ENCODE results near the gene GALE.
A peak's percentile ranks its signal among the peaks of the same experiment; 100 is the strongest.
"Not testable (repeated sequence)": the region's sequence is repeated elsewhere in the genome, so short reads cannot be mapped to it uniquely, and the experiment has no call there.

GALE gene

GRCh38 chr1:23791516-23792047 is 9.0 kb downstream of the GALE start:
- no peak for FAIRE-seq

DNA sequence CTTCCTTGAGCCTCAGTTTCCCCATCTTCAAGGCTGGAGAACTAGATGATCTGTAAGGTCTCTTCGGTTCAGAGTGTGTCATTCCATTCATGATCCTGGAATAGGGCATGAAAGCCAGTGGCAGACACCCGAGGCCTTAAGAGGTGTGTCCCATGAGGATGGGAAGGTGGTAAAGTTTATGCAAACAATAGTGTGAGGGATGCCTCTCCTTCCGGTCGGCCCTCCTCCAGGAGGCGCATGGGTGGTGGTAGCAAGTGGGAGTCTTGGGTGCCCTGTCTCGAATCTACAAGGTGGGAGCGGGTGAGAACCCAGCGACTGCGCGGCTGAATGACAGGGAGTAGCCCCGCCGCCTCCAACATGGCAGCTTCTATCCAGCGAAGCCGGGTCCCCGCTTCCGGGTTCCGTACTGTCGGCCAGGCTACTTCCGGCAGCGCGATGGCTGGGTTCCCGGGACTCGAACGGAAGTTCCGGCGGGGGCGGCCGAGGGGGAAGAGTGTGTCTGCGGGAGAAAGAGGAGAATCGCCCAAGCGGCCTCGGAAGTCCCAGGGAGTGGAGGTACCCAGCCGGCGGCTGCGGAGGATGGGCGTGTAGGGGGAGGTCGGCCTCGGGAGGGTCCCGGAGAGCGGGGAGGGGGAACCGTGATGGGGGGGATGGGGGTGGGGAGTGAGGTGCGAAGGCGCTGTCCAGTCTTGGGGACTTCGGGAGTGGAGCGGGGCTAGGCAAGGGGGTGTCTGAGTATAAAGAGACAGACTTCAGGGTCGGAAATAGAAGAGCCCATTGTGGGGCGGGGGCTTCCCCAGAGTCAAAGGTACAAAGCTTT is 9.6 kb downstream of the GALE start, which contains the start of gene LYPLA2:
Gene LYPLA2, plus strand, starts transcription at position 450 of the 820 bp plus-strand sequence. CDS start 1,538 bp downstream, outside the sequence.
- FAIRE-seq = no peak

DNA sequence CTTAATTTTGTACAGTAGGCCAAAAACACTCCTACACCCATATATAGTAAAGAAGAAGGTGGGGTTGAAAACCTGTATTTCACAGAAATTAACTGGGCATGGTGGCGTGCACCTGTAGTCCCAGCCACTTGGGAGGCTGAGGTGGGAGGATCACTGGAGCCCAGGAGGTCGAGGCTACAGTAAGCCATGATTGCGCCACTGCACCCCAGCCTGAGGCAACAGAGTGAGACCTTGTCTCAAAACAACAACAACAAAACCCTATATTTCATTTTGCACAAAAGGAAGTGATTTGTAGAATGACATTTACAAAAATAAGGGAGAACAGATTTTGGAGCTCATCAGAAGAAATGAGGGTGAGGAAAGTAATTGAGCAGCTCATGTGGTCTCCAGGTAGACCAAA is 11.9 kb downstream of the GALE start:
- no peak for FAIRE-seq

DNA sequence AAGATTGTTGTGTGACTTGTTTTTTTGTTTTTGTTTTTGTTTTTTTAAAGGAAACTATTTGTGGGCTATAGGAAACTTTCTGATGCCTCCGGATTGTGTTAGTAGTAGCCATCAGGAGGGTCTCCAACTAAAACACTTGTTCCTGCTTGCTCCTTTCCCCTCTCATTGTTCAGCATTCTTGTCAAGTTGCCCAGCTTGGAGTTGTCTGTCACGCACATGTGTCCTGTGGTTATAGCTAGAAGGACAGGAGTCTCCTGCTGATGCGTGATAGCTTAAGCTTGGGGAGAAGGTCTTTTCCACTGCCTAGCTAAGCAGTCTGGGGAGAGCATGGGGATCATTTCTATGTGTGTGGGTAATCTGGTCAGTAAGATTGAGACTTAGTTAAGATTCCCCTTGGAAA is 12.9 kb downstream of the GALE start:
- FAIRE-seq = no peak

DNA sequence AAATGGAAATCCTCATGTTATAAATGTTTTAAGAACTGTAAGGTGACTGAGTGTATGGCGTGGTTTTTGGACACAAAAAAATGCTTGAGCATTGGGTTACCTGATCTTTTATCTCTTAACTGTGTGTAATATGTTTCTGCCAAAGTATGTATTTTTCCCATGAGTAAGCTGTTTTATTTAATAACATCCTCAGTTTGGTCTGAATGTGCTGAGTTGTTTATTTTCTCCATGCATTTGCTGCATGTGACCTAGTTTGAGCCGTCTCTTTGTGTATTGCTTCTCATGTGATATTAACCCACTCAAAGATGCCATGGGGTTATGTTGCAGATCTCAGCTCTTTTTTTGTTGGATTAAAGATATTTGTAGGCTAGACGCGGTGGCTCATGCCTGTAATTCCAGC is 15.7 kb downstream of the GALE start:
- FAIRE-seq = no peak

DNA sequence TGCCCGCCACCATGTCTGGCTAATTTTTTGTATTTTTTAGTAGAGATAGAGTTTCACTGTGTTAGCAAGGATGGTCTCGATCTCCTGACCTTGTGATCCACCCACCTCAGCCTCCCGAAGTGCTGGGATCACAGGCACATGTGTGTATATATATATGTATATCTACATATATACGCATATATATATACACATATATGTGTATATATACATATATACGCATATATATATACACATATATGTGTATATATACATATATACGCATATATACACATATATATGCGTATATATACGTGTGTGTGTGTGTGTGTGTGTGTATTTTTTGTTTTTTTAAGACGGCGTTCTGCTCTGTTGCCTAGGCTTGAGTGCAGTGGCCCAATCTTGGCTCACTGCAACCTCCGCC is 17.4 kb downstream of the GALE start:
- not testable (repeated sequence) for FAIRE-seq

DNA sequence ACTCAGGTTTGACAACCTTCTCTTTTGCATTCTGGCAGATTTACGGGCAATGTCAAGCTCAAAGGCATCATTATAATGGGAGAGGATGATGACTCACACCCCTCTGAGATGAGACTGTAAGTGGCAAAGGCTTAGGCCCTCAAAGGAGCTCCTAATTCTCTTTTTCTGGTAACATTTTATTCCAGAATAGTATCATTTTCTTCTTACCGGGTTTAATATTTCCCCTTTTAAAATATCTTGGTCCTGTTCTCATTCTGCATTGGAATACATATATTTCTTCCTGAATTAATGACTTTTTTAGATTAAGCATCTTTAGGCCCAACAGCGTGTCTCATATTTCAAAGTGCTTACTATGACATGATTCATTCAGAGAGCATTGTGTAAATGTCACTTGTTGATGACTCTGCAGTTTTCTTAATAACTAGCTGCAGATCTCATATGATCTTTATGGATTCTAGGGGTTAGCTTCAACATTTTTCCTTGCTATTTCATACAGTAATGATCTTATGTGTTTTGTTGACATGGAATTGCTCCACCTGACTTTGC is 20.7 kb downstream of the GALE start:
- FAIRE-seq = no peak

DNA sequence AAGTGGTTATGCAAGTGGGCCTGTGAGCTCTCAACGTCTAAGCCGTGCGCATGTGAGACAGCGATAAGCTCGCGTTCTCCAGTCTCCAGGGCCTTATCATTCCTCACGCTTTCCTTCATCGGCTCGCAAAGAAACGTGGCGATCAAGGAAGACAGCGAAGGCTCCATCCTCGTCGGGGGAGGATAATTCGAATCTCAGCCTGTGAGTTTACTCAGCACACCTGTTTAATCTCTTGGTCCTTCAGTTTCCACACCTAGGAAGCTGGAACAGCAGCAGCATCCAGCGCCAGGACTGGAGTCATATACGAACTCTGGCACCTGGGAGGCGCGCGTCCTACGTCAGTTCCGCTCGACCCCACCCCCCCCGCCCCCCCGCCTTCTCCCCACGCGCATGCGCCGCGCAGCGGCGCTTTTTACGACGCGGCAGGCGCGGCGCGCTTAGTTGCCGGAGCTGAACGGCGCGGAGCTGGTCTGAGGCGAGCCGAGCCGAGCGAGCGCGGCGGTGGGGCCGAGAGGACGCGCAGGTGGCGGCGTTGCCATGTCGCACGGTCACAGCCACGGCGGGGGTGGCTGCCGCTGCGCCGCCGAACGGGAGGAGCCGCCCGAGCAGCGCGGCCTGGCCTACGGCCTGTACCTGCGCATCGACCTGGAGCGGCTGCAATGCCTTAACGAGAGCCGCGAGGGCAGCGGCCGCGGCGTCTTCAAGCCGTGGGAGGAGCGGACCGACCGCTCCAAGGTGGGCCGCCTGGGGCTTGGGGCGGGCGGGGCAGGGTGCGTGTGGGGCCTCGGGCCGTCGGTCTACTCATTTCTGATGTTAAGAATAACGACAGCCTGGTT is 22.4 kb downstream of the GALE start, which contains the start of gene PITHD1:
Gene PITHD1, plus strand, starts transcription at position 440 of the 836 bp plus-strand sequence. Its CDS starts 98 bp downstream, at position 538.
- FAIRE-seq = no peak

DNA sequence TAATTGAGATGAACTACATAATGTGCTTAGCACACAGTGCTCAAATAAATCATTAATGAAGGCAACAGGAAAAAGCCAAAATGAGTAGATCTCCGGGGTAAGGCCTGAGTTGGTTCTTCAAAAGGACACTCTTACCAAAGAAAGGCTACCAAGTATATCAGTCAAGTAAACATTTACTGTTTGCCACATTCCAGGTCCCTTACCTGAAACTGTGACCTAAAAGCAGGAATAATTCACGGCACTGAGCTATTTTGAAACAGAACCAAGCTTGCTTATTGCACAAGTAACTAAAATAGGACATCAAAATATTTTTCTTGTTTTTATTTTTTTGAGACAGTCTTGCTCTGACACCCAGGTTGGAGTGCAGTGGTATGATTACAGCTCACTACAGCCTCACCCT is 24.3 kb downstream of the GALE start:
- no peak for FAIRE-seq

DNA sequence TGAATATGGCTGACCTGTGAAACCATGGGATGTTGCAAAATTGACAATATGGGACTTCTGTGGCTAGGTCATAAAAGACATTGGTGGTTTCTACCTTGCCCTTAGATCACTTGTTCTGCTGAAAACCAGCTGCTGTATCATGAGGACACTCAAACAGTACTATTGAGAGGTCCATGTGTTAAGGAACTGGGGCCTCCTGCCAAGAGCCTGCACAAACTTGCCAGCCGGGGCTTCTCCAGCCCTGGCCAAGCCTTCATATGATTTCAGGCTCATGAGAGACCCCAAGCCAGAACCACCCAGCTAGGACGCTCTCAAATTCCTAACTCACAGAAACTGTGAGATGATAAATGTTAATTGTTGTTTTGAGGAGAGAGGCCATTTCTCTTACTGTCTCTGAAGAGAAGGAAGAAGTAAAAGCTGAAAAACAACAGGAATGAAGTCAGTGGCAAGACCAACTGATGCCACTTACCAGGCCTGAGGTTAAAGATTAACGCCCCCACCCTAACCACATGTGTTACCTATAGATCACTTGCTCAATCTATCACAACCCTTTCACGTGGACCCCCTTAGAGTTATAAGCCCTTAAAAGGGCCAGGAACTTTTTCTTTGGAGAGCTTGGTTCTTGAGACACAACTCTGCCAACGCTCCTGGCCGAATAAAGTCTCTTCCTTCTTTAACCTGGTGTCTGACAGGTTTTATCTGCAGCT is 26.2 kb downstream of the GALE start:
- no peak for FAIRE-seq

DNA sequence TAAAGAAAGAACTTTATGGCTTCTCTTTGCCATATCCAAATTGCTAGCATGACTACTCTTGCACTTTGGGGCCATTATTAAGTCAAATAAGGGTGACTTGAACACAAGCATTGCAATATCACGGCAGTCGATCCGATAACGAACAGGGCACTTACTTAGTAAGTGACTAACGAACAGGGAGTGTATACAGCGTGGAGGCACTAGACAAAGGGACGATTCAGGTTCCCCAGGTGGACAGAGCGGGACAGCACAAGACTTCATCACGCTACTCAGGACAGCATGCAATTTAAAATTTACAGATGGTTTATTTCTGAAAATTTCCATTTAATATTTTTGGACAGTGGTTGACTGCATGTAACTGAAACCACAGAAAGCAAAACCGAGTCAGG is 27.7 kb downstream of the GALE start:
- no peak for FAIRE-seq

DNA sequence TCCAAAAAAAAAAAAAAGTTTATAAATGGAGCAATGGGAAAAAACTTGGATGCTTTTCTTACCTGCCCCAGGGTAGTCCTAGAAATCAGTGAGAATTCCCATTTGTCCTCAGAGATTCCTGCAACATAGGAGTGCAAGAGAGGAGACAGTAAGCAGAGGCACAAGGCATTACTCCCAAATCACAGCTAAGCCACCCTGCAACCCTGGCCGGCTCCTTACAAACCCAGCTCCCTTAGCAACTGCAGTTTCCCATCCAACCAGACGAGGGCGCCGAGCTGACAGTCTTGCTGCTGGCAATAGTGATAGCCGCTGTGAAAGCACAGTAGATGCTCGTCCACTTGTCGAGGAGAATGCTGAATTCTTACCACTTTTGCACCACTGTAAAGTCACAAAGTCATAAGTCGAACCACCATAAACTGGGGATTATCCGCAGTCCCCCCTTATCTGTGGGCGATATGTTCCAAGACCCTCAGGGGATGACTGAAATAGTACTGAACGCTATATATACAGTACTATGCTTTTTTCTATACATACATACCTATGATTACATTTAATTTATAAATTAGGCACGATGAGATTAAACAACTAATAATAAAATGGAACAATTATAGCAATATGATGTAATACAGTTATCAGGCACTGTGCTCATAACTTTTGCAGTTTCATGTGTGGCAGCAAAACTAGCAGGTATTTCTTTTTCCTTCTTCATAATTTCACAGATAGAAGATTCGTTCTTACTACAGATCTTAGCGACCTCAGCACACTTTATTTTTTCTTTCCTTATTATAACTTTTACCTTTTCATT is 28.3 kb downstream of the GALE start:
- FAIRE-seq = peak; percentile 79

GRCh38 chr1:23768733-23769132 is 31.8 kb downstream of the GALE start:
- FAIRE-seq = no peak

- FAIRE-seq = no peak
Observed at GRCh38 chr1:23763041-23763577, 37.4 kb downstream of the GALE start.

- FAIRE-seq = no peak
Observed at GRCh38 chr1:23759277-23759676, 41.3 kb downstream of the GALE start.

DNA sequence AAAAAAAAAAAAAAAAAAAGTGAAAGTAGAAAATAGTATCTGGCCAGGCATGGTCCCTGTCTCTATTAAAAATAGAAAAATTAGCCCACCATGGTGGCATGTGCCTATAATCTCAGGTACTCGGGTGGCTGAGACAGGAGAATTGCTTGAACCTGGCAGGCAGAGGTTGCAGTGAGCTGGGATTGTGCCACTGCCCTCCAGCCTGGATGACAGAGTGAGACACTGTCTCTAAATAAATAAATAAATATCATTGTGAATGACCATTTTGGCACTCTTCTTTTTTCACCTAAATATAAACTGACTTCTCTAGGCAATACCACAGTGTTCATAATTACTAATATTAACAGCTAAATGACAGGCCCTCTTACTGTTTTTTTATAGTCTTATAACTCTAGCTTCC is 42.7 kb downstream of the GALE start:
- no peak for FAIRE-seq

DNA sequence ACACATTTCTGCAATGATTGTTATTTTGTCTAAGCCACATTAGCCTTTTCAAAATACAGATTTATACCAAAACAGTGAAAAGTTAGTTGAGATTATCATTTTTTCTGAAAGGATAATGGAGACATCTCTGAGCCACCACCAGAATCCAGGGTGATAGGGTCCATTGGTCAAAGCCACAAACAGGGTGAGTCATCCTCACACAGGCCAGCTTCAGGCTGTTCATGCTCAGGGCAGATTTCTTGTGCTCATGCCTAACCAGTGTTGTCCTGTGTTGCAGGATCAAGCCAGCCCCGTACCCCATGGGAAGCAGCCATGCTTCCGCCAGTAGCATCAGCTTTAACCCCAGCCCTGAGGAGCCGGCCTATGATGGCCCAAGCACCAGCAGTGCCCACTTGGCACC is 43.9 kb downstream of the GALE start:
- FAIRE-seq = no peak

GRCh38 chr1:23752909-23753308 is 47.6 kb downstream of the GALE start:
- no peak for FAIRE-seq

DNA sequence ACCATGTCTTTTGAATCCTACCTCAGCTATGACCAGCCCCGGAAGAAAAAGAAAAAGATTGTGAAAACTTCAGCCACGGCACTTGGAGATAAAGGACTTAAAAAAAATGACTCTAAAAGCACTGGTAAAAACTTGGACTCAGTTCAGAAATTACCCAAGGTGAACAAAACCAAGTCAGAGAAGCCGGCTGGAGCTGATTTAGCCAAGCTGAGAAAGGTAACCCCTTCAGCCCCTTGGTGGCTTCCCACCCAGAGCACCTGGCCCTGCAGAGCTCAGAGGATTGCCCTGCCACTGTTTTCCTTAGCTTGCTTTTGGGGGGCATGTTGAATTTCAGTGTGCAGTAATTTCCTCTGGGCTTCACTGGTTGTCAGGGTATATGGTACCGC is 48.7 kb downstream of the GALE start:
- FAIRE-seq = no peak

DNA sequence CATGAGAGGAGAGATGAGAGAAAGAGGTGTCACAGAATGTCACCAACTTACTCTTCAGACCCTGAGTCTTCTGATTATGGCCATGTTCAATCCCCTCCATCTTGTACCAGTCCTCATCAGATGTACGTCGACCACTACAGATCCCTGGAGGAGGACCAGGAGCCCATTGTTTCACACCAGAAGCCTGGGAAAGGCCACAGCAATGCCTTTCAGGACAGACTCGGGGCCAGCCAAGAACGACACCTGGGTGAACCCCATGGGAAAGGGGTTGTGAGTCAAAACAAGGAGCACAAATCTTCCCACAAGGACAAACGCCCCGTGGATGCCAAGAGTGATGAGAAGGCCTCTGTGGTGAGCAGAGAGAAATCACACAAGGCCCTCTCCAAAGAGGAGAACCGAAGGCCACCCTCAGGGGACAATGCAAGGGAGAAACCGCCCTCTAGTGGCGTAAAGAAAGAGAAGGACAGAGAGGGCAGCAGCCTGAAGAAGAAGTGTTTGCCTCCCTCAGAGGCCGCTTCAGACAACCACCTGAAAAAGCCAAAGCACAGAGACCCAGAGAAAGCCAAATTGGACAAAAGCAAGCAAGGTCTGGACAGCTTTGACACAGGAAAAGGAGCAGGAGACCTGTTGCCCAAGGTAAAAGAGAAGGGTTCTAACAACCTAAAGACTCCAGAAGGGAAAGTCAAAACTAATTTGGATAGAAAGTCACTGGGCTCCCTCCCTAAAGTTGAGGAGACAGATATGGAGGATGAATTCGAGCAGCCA is 49.3 kb downstream of the GALE start:
- FAIRE-seq = no peak

DNA sequence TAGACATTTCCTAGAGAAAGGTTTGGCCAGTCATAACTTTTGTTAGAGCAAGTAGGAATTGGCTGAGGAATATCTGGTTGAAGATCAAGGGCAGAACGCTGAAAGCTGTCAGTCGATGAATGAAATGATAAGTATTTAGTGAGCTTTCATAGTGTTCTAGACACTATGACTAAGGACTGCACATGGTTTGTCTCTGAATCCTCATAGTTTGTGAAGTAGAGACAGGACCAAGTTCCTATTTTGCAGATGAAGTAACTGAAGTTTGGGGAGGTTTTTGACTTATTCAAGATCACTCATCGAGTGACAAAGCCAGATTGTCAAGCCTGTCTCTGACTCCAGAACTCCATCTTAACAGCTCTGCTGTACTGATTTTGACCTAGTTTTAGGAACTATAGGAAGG is 52.5 kb downstream of the GALE start:
- FAIRE-seq = no peak

All from TTC549 (cell line).